GM12875 (cell line): ENCODE data around the gene HAUS1.

Source experiments
- H3K4me3 ChIP-seq: one replicate; pipeline ENCODE4 v1.5.1; 2011; ENCODE audit warnings: low read depth, low read length, control low read depth
- CTCF ChIP-seq: IDR thresholded peaks from 2 replicates; pipeline ENCODE4 v1.5.1; 2011; ENCODE audit warnings: low read depth, mild to moderate bottlenecking, control low read depth, inconsistent platforms, low read length, moderate library complexity, borderline replicate concordance; ENCODE audit not compliant: insufficient read depth

HAUS1 gene

GRCh38 chr18:46166261-46166970 lies 62.2 kb downstream of the HAUS1 start:
- no peak overlapping the region for H3K4me3 ChIP-seq
- TF ChIP-seq CTCF: no peak

GRCh38 chr18:46167971-46168370 lies 63.8 kb downstream of the HAUS1 start:
- no peak overlapping the region for H3K4me3 ChIP-seq
- no peak for TF ChIP-seq CTCF

- no peak overlapping the region for H3K4me3 ChIP-seq
- no peak for TF ChIP-seq CTCF
Measured at GRCh38 chr18:46169464-46169941, 65.3 kb downstream of the HAUS1 start.

GRCh38 chr18:46171331-46171730 lies 67.1 kb downstream of the HAUS1 start:
- no peak for TF ChIP-seq CTCF

GRCh38 chr18:46173393-46174341 lies 69.5 kb downstream of the HAUS1 start:
- TF ChIP-seq CTCF: peak; percentile 98
- peak overlapping the region; percentile 100 for H3K4me3 ChIP-seq

More at GRCh38 chr18:46171331-46171730, 67.1 kb downstream of the HAUS1 start:
- H3K4me3 ChIP-seq: no peak overlapping the region

- no peak for TF ChIP-seq CTCF
- peak overlapping the region; percentile 100 for H3K4me3 ChIP-seq
Measured at GRCh38 chr18:46174342-46175041, 70.3 kb downstream of the HAUS1 start.
